ENCODE data around the gene KLHL5.
A peak's percentile ranks its signal among the peaks of the same experiment; 100 is the strongest.
"Not testable (repeated sequence)": the region's sequence is repeated elsewhere in the genome, so short reads cannot be mapped to it uniquely, and the experiment has no call there.

Gene KLHL5

GRCh38 chr4:39062094-39062769 is at the start of gene KLHL5:
Gene KLHL5 (plus strand): TSS chr4:39062232. CDS start chr4:39062653, 421 bp downstream.
- DNase-seq (ENCODE audit: low read depth in 2 of 2) = no peak

DNA sequence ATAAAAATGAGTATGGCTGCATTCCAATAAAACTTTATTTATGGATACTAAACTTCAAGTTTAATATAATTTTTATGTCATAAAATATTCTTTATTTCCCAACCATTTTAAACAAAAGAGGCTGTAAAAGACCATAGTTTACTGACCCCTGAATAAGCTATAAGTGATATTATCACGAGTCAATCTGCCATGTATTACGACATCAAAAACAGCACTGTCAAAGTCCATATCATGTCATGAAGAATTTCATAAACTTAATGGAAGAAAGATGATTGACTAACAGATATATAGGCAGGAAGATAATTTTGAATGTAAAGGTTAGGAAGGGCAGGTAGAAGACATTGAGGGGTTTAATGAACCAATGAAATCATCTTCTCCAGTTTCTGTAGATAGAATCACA is 48.0 kb upstream of the KLHL5 start:
- DNase-seq (ENCODE audit: low read depth in 2 of 2) = no peak

- DNase-seq (ENCODE audit: low read depth in 2 of 2) = no peak
These were observed 41.9 kb upstream of the KLHL5 start for GRCh38 chr4:39020130-39020529.

DNA sequence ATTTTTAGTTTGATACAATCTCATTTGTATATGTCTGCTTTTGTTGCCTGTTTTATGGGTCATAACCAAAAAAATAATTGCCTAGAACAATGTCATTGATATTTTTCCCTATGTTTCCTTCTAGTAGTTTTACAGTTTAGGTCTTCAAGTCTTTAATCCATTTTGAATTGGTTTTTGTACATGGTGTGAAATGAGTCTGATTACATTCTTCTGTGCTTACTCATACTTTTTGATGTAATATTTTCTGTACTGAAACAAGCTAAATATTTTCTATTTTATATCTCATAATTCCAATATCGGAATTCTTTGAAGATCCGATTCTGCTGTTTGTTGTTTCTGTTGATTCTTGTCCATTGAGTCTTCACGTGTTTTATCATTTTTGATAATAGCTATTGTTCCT is 40.4 kb upstream of the KLHL5 start:
- DNase-seq (ENCODE audit: low read depth in 2 of 2) = no peak

- no peak for DNase-seq (ENCODE audit: low read depth in 2 of 2)
These were observed 39.8 kb upstream of the KLHL5 start for GRCh38 chr4:39022241-39022640.

GRCh38 chr4:39023059-39023458 is 39.0 kb upstream of the KLHL5 start:
- DNase-seq (ENCODE audit: low read depth in 2 of 2) = no peak

DNA sequence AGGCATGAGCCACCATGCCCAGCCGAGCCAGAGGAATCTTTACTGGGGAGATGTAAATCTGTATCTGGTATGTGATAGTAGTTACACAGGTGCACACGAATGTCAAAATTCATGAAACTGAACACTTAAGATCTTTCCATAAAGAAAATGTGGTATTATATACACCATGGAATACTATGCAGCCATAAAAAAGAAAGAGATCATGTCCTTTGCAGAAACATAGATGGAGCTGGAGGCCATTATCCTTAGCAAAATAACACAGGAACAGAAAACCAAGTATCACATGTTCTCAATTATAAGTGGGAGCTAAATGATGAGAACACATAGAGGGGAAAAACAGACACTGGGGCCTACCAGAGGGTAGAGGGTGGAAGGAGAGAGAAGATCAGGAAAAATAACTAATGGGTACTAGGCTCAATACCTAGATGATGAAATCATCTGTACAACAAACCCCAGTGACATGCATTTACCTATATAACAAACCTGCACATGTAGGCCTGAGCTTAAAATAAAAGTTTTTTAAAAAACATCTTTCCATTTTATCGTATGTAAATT is 37.6 kb upstream of the KLHL5 start:
- DNase-seq (ENCODE audit: low read depth in 2 of 2) = no peak

GRCh38 chr4:39025552-39026085 is 36.4 kb upstream of the KLHL5 start:
- no peak for DNase-seq (ENCODE audit: low read depth in 2 of 2)

DNA sequence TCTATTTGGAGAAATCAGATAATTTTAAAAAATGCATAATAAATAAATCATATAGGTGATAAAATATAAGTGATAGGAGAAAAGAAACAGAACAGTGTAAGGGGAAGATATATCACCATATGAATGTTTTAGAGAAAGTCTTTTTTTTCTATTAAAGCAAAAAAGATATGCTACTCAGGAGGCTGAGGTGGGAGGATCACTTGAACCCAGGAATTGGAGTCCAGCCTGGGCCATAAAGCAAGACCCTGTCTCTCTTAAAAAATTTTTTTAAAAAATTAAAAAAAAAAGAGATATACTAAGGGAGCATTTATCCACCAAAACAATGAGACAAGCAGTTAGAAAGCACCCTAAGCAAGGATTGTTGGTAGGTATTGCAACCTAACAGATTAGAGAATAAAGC is 35.9 kb upstream of the KLHL5 start:
- no peak for DNase-seq (ENCODE audit: low read depth in 2 of 2)

DNA sequence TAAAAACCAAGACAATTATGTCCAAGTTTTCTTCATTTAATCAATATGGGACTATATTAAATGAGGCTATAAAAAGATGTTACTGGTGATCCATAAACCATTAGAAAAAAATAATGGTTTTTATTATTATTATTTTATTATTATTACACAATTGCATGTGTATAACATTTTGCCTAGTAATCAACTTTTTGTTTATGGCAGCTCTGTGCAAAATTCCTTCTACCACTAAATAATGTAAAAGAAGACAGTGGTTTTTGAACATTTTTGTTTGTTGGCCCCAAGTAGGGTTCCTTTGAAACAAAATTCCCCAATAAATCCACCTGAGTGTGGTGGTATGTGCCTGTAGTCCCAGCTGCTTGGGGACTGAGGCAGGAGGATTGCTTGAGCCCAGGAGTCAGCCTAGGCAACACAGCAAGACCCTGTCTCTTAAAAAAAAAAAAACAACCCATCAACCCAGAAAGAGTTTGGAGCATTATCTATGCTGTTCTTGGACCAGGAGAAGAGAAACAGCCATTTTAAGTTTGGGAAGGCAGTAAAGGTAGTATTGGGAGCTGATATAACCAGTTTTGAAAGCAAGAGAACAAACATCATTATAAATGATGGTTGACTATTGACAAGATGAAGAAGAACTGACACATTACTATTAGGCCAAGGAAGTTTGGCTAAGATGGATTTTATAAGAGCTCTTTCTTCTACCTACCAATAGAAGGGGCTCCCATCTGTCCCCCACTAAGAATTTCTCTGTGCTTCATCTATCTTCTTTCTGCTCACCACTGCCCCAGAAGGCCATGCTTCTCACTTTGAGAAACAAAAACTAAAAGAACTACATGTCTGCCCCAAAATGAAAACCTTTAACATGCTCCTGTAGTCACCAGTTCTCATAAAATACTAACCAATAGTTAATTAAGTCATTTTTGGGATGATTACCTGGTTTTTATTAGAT is 32.0 kb upstream of the KLHL5 start:
- DNase-seq (ENCODE audit: low read depth in 2 of 2) = no peak

DNA sequence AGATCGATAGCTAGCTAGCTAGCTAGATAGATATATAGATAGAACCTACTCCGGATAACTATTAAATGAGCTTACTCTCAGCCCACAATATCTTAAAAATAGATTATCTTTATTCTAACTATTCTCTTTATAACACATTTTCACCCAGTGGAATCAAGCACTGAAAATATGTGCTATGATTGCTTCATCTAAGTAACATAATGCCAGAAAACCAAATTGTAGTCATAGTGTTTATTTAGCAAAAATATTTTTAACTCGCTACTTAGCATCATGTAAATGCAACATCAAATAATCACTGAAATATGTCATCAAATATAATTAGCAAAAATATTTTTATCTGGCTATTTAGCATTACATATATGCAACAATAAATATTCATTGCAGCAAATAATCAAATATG is 31.3 kb upstream of the KLHL5 start:
- DNase-seq (ENCODE audit: low read depth in 2 of 2) = no peak

DNA sequence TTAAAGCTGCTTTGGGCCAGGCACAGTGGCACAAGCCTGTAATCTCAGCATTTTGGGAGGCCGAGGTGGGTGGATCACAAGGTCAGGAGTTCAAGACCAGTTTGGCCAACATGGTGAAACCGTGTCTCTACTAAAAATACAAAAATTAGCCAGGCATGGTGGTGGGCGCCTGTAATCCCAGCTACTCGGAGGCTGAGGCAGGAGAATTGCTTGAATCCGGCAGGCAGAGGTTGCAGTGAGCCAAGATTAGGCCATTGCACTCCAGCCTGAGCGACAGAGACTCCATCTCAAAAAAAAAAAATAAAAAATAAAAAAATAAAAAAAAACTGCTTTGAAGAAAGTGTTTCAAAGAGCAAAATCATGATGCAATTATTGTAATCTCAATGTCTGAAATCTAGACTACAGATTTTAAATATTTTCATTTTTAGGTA is 30.4 kb upstream of the KLHL5 start:
- not testable (repeated sequence) for DNase-seq (ENCODE audit: low read depth in 2 of 2)

GRCh38 chr4:39032218-39033085 is 29.6 kb upstream of the KLHL5 start, which contains the start of gene TMEM156:
Gene TMEM156 (minus strand): TSS chr4:39032409. CDS start chr4:39032313, 96 bp downstream.
- peak in 1 of 2 donors; percentile 15 for DNase-seq (ENCODE audit: low read depth in 2 of 2)

DNA sequence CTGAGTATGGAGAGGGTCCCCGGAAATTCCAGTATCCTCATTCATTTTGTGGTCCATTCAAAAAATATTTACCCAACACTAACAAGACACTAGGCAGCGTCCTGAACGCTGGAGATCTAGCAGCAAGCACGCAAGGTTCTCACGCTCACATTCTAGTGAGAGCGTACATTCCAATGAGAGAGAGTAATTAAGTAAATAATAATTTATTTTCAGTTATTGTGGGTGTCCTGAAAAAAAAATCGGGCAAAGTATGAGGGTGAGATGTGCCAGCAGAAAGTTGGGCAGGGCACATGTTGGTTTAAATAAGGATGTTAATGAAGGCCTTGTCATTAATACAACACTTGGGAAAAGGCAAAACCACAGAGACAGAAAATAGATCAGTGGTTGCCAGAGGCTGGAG is 25.9 kb upstream of the KLHL5 start:
- DNase-seq (ENCODE audit: low read depth in 2 of 2) = no peak

DNA sequence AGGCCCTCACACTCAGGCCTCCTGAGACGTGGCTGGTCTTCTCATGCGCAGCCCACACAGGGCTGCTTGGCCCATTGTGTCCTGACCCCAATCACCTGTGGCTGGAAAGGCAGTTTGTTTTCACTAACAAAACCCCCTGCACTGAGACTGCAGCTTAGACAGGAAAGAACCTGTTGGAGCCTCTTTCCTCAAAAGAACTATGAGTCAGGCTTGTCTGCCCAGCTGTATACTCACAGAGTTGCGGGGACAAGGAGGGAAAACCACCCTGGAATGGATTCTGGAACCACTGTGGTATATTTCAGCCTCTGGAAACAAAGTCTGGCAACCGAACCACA is 24.6 kb upstream of the KLHL5 start:
- no peak for DNase-seq (ENCODE audit: low read depth in 2 of 2)

GRCh38 chr4:39037941-39038340 is 24.1 kb upstream of the KLHL5 start:
- DNase-seq (ENCODE audit: low read depth in 2 of 2) = no peak

GRCh38 chr4:39039108-39039507 is 22.9 kb upstream of the KLHL5 start:
- DNase-seq (ENCODE audit: low read depth in 2 of 2) = no peak

DNA sequence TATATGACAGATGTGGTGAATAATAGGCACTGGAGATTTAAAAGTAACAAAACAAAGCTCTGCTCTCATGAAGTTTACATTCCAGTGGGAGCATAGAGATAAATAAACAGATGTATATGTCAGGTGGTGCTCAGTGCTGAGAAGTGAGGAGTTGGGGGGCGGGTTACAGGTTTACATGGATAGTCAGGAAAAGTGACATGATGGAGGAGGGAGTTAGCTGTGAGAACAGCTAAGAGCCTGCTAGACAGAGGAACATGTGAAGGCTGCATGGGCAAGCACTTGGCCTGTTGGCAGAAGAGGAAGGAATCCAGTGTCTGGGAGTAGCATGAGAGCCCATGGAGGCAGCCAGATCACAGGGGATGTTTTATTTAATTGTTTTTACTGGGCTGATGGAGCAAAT is 19.7 kb upstream of the KLHL5 start:
- DNase-seq (ENCODE audit: low read depth in 2 of 2) = no peak

DNA sequence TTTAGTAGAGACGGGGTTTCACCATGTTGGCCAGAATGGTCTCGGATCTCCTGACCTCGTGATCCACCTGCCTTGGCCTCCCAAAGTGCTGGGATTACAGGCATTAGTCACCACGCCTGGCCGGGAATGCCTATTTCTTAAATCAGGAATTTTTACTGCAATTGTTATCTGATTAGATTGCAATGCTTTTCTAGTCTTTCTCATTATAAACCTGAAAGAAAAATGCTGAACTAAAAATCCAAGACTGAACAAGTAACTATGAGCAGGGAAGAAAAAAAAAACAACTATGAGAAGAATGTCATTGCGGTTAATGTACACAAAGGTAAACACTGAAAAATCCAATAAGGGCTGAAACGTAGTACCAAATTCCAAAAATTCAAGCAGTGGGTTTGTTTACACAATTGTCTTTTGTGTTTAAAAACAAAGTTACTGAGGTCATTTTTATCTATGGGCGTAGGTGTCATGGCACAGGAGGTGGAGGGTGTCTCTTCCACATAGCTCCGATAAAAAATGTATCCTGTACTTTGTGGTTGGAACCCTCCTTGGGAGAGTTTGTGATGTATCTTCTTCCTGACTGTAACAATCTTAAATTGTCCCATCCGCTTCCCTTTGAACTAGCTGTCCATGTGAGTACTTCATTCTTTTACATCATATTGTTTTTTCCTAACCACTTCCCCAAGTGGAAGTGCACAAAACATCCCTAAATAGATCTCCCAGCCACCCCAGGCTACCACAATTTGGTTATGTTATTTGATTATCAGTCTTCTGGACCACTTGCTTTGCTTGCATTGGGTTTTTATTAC is 18.8 kb upstream of the KLHL5 start:
- no peak for DNase-seq (ENCODE audit: low read depth in 2 of 2)

DNA sequence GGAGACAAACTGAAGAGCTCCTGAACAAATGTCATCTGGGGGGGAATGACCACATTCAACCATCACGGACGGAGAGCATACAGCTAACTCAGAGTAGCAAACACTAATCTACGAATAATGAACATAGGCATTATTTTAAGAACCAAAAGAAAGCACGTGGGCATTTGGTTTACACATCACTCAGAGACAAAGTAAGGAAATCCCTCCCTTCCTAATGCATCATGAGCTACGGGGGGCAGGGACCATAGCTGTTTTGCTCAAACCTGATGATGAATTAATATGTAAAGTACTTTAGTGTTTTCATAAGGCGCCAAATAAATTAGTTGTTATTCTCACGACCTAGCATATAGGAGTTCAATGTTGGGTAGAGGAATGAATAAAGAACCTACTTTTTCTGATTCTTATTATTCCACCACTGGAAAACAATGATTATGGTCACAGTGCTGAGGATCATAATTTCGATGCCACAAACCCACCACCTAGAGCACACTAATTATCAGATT is 18.1 kb upstream of the KLHL5 start:
- no peak for DNase-seq (ENCODE audit: low read depth in 2 of 2)
